ENCODE measurements around the gene TAF1D.
"Not testable (repeated sequence)": the region's sequence is repeated elsewhere in the genome, so short reads cannot be mapped to it uniquely, and the experiment has no call there.

Gene TAF1D

DNA sequence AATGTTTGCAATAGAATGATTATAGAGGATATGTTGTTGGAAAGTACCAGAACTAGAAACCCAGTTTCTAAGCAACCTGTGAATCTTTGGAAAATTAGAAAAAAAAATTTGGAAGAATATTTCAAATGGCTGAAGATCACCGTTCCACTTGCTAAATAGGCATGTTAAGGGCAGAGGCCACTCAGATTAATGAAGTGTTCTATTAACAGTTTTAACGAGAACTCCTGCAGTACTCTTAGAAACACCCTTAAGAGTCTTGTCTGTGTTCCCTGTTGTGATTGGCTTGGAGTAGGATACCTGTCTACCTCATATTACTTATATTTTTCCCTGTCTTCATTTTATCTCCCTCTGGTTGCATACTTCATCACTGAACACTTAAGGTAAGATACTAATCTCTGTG, 4.8 kb upstream of the TAF1D start:
- no peak for DNase-seq

DNA sequence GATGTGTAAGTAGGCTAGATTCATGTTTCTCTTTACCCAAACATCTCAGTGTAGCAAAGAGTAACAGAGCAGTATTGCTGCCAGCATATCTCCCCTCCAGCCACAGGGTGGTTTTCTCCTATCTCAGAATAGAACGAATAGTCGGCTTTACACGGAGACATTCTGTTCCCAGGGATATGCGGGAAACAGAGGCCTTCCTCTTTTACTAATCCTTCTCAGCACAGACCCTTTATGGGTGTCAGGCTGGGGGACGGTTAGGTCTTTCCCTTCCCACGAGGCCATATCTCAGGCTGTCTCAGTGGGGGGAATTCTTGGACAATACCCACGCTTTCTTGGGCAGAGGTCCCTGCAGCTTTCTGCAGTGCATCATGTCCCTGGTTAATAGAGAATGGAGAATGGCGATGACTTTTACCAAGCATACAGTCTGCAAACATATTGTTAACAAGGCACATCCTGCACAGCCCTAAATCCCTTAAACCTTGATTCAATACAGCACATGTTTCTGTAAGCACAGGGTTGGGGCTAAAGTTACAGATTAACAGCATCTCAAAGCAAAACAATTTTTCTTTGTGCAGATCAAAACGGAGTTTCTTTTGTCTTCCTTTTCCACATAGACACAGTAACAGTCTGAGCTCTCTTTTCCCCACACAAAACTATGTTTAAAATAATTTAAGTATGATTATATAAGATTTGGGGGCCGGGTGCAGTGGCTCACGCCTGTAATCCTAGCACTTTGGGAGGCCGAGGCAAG, 3.9 kb upstream of the TAF1D start:
- not testable (repeated sequence) for DNase-seq

DNA sequence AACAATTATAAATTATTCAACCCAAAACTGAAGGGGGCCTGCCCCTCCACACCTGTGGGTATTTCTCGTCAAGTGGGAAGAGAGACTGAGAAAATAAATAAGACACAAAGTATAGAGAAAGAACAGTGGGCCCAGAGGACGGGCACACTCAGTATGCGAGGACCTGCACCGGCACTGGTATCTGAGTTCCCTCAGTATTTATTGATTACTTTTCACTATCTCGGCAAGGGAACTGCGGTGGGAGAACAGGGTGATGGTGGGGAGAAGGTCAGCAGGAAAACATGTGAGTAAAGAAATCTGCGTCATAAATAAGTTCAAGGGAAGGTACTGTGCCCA, 3.3 kb upstream of the TAF1D start:
- DNase-seq, result no peak

DNA sequence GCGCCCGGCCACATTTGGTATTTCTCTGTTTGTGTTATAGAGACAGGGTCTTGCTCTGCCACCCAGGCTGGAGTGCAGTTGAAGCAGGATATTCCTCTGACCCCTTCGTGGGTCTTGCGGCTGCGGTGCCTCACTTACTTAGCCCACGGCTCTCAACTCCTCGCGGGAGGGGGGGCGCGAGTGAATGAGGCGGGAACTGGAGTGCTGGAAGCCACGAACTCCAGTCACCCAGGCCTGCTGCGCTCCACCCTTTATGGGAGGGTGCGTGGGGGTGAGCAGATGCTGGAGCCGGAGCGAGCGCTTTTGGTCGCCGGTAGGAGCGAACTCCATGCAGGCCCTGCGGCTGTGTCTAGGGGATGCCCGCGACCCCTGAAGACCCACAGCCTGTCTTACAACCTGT, 2.0 kb upstream of the TAF1D start:
- no peak for DNase-seq

DNA sequence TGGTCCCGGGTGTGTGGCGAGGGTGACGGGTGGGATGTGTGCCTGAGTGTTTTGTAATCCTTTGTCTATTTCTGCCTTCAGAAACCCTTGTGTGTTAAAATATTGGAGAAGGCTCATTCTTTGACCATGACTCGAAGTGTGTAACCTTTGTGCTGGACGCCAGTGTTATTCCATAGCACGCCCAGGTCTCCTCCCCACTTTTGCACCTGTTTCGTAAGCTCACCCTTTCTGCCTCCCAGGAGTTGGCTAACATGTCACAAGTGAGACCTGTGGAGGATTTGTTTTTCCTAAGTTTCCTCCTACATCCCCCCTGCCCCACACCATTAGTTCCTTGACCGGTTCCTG, 559 bp upstream of the TAF1D start:
- DNase-seq, result peak; percentile 25

DNA sequence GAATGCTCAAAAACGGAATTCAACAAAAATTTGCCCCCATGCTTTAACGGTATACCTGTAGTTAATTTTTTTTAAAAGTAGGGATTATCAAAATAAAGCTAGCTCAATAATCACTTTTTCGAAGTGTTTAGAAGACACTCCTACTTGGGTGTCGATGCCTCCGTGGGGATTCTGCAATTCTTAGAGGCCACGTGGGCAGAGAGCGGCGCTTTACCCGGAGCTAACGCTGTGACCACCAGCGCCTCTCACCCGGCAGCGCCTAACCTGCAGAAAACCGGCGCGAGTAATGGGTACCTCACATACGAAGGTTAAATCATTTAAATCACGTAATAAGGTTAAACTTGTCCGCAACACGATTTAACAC, 583 bp downstream of the TAF1D start:
- peak; percentile 20 for DNase-seq

DNA sequence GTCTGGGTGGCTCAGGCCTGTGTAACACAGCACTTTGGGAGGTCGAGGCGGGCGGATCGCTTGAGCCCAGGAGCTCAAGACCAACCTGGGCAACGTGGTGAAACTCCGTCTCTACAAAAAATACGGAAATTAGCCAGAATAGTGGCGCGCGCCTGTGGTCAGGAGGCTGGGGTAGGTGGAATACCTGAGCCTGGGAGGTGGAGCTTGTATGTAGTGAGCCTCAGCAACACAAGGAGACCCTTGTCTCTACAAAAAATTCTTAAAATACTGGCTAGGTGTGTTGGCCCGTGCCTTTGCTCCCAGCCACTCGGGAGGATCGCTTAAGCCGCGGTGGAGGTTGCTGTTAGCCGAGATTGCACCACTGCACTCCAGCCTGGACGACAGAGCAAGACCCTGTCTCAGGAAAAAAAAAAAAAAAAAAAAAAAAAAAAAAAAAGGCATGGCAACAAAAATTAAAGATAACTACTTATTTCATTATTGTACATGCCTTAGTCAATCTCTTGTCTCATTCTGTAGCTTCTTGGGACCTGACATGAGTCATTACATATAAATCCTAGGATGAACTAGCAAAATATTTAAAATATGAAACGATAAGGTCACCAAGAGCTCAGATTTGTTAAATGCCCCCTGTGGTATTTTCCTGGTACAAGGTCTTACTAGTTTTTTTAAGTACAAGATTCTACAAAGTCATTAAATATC, 1.1 kb downstream of the TAF1D start:
- DNase-seq, result no peak

DNA sequence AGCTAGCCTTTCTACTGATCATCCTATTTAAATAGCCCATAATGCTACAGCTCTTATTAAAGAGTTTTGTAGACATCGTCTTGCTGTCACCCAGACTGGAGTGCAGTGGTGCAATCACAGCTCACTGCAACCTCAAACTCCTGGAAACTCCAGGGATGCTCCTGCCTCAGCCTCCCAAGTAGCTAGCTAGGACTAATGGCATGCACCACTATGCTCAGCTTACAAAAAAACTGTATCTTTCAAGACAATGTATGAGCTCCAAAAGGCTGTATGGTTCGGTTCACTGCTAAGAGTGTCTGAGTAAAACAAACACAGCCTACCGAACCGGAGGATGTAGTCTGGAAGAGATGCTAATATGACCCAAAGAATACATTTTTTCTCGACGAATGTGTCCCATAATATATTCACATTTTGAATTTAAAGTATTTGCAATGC, 2.6 kb downstream of the TAF1D start:
- DNase-seq, result no peak

DNA sequence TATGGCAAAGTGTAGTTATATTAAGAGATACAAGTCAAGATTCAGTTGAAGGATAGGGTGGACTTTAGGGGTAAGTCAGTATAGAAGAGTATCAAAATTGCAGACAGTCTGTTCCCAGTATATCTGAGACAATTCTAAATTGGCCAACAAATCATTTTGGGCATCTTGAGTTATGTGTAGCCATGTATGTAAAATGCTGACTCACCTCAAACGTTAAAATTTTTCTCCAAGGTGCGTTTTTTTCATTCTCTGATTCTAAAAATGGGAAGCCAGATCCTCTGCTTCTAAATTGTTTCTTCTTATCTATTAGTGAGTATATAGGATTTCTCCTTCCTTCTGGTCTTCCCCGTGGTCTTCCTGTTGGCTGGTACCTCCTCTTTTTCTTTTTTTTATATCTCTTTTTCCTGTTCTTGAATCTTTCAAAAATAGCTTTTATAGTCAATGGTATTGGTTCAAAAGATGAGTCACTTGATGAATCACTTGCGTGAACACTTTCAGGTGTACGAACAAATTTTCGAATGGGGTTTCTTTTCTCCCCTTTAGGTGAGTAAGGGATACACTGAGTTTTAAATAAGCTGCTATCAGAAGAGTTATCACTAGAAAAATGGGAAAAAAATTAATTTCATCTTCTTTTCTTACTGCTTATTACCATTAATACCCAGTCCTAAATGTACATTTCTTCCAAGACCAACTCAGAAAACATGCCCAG, 3.2 kb downstream of the TAF1D start:
- DNase-seq, result no peak

DNA sequence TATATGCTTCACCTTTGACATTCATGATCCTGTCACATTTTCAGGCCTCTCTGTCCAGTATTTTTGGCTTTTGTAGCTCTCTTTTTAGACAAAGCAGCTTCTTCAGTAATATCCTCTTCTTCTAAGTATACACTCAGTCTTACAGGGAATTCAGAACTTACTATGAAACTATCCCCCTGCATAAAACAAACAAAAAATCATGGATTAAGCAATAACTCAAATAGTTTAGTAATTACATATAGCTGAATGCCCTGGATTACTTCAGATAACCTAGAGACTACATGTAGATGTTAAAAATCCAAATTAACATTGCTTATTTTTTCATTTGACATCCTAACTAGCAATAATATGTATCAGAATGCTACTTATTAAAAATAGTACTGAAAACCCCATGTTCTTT, 5.2 kb downstream of the TAF1D start:
- DNase-seq, result no peak

DNA sequence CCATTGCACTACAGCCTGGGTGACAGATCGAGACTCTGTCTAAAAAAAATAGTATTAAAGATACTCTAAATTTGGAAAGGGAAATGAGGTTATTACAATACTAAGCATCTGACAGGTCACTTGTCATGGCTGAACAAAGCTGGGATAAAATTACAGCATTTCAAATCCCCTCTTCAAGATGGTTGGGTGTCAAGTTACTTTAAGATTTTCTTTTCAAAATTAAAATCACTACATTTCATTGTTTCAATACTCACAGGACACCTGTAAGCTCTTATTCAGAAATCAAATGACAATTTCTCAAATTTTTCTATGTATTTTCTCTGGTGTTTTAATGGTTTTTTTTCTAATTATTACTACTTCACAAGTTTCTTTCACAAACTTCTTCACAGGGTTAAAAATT, 5.7 kb downstream of the TAF1D start:
- DNase-seq, result no peak

DNA sequence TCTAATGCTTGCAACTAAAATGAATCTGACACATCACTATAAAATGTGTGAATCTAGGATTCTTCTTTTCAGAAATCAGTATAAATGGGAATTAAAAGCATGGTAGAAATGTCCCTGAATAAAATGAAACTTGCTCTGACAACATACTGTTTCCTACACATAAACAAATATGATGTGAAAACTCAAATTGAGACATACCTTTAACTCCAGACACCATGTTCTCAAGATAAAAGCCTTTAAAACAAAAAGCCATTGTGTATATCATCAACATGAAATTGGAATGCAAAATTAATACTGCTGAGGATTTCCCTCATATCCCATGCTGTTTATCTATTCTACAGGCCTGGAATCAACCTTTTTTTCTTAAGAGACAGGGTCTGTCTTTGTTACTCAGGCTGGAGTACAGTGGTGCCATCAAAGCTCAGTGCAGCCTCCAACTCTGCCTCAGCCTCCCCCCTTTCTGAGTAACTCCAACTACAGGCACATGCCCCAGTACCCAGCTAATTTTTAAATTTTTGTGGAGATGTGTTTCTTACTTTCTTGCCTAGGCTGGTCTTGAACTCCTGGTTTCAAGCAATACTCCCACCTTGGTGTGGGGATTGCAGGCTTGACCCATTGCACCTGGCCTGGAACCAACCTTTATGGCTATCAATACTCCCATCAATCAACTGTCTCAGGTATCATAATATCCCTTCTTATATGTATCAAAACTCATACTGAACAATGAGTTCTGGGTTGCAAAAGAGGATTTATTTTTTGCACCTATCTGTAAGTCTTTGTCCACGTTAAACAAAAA, 6.7 kb downstream of the TAF1D start:
- no peak for DNase-seq

DNA sequence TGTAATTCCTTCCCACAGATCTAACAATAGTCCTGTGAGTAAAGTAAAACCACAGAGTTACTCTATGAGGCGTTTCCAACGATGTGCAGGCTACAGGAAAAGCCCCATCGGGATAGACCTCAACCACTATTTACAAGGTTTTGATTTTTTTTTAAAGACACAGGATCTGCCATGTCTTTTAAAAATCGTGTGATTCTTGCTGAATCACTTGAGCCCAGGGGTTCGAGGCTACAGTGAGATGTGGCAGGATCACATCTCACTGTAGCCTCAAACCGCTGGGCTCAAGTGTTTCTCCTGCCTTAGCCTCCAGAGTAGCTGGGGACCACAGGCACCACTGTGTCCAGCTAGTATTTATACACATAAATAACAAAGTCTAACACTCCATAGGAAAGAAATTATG, 7.8 kb downstream of the TAF1D start:
- DNase-seq, result no peak

DNA sequence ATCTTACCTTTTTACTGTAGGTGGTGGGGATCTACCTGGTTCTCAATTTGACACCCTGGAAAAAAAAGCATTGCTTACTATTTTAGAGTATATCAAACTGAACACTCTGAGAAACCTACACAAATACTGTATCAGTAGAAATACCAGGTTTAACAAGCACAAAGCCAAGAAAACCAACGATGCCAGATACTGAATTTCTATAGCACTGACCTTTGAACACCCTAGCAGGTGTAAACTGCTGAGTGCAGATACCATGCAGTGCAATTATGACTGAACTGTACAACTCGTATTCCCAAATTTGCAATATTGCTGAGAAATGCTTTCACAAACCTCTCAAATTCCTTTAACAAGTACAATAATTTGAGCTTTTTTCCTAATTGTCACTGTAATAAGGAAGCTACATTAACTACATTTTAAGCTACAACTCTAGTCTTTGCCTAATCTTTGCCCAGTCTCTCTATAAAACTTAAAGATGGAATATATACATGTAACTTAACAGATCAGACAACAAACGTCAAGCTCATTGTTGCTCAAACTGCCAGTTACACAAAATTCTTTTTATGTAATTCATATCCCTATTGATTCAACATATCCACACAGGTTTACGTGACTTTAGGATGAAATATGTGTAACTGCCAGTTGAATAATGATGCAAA, 8.9 kb downstream of the TAF1D start:
- DNase-seq, result no peak

DNA sequence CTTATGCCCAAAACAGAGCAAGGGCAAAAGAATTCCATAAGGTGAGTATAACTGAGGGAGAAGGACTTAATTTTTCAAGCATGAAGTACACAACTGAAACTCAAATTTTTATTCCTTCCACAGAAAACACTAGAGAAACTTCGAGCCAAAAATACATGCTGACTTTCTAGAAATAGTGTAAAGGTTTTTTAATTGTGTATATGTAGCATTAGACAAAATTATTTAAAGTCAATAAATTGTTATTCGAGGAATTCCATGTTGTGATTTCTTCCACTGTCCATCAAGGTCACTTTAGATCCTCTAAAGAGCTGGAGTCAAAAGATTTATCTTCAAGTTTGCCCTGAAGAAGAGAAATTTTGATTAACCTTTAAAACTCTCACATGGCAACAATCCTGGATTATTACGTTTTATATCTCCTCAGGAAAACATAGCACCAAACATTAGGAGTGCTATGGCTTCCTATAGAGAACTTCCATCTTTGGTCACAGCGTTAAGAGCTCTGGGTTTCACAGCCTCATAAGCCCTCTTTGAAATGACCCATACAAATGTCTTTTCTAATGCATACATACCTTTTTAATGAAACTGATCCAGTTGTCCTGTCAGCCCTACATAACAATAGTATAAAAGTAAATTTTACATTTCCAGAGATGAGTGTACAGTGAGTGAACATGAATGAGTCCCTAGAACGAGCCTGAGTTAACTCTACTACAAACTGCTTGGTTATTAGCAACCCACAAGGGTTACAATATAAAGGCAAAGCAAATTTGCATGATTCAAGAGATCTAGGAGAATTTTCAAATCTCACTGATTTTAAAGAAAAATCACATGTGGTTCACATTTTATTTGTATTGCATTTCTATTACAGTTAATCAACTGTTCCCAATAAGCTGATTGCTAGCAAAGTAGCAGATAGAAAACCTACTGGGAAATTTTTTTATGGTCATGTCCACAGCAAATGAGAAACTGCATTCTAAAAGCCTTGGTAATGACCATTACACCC, 10.9 kb downstream of the TAF1D start:
- DNase-seq, result no peak

DNA sequence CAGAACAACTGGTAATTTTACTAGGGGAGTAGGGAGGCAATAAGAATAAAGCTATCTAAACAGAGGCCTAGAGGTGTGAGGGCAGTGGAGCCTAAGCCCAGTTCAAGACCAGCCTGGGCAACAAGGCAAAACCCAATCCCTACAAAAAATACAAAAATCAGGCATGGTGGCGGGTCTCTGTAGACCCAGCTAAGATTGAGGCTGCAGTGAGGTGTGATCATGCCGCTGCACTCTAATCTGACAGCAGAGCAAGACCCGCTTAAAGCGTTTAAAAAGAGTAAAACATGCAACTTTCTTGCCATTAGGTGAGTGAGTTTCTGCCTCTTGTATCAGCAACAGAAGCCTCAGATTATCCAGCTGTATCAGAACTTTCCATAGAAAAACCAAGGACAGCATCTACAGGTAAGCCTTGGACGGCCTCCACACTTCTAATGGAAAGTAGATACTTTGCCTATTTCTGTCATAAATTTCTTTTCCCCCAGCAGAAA, 12.1 kb downstream of the TAF1D start:
- no peak for DNase-seq

DNA sequence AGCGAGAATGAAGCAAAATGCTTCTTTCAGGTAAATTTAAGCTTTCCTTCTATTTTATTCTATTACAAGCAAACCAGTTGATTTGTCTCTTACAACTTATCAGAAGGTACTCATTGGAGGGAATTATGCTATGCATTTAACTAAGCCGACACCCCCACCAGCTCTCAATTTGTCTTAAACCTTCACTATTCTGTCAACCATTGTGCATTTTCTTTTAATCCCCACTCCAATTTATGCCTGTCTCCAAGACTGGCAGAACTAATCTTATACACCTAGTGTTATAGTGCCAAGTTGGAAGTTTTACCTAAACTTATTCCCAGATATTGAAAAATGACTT, 12.5 kb downstream of the TAF1D start:
- no peak for DNase-seq

DNA sequence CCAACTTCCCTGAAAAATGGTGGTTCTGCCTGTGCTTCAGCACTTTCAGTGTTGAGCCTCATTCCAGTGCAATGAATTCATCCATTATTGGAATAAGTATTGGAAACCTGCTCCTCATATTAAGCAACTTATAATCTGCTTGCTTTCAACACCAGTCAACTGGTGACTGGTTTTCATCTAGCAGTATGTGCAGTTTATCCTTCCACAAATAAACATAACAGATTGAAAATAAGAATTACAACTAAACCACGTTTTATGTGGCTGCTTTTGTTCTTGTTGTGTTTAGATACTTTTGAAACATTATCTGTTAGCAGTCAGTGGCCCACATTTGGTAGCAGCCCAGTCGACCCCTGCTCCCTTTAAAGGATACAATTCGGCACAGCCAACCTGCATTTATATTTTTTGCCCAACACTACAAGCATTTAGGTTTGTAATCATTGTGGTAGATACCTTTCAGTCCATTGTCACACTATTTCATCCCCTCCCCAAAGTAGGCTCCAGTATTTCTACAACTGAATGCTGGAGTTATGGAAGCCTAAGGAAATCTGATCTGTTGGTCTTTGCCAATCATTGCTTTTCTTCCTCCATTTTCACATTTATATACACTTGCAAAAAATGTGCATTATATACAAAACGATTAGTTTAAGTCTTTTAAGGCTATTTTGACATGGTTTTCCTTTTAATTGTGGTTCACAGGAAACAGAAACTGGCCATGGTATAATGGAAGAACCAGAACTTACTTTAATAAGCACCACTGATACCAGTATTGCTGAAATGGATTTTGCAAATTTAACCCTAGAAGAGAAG, 13.1 kb downstream of the TAF1D start:
- DNase-seq, result no peak

DNA sequence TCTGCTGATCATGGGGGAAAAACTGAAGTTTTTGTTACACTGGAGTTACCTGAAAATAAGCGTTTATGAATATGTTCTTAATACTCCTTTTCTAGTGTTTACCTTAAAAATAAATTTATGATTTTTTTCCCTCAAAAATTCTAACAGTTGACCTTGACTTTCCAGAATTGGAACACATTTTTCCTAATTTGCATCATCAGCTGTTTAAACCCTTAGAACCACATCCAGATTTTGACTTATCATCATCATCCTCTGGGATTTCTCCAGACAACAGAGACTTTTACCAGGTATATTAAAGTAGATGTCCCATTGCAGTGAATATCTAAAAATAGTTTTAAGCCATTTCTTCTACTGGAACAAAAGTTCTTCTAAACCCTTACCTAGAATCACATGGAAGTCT, 17.2 kb downstream of the TAF1D start:
- DNase-seq, result no peak

DNA sequence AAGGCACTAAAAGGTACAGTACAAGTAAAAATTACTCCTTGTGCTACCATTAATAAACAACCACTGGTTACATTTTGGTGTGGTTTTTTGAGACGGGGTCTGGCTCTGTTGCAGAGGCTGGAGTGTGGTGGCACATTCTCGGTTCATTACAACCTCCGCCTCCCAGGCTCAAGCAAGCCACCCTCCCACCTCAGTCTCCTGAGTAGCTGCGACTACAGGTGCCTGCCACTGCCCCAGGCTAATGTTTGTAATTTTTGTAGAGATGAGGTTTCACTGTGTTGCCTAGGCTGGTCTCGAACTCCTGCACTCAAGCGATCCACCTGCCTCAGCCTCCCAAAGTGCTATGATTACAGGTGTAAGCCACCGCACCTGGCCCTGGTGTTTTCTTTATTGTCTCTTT, 20.8 kb downstream of the TAF1D start:
- DNase-seq, result no peak

DNA sequence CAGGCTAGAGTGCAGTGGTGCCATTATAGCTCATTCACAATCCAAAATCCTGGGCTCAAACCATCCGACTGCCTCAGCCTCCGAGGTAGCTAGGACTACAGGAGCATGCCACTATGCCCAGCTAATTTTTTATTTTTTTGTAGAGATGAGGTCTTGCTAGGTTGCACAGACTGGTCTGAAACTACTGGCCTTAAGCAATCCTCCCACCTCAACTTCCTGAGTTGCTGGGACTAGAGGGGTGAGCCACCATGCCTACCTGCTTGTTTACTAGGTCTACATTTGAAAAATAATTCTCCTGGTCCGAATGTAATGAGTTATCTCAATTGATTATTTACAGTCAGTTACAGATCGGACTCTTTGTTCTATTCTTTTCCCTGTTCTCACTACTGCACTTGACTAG, 22.0 kb downstream of the TAF1D start:
- DNase-seq, result no peak

Data from amniotic stem cell (primary cell).